LNCAP (cell line): ENCODE measurements around the gene MTERF4.

Source experiments
- TF ChIP-seq, protein P1 (sequence below): fragments of 450-650 bp; IDR thresholded peaks from 2 replicates; pipeline ENCODE4 v1.5.1; 2017; ENCODE audit warnings: mild to moderate bottlenecking

MTERF4 gene

GRCh38 chr2:241132538-241133435 lies 30.7 kb upstream of the MTERF4 start:
- TF ChIP-seq, protein P1, sequence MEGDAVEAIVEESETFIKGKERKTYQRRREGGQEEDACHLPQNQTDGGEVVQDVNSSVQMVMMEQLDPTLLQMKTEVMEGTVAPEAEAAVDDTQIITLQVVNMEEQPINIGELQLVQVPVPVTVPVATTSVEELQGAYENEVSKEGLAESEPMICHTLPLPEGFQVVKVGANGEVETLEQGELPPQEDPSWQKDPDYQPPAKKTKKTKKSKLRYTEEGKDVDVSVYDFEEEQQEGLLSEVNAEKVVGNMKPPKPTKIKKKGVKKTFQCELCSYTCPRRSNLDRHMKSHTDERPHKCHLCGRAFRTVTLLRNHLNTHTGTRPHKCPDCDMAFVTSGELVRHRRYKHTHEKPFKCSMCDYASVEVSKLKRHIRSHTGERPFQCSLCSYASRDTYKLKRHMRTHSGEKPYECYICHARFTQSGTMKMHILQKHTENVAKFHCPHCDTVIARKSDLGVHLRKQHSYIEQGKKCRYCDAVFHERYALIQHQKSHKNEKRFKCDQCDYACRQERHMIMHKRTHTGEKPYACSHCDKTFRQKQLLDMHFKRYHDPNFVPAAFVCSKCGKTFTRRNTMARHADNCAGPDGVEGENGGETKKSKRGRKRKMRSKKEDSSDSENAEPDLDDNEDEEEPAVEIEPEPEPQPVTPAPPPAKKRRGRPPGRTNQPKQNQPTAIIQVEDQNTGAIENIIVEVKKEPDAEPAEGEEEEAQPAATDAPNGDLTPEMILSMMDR: no peak

DNA sequence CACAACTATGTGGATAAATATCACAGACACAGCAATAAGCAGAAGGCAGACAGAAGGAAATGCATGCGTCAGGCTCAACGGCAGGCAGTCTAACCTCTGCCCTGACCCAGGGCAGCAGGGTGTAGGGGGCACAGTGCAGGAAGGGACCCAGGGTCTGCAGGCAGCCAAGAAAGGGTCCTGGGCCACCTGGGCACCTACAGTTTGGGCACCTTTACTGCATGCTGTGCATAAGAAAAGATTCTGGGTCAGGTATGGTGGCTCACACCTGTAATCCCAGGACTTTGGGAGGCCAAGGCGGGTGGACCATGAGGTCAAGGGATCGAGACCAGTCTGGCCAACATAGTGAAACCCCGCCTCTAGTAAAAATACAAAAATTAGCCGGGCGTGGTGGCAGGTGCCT lies 29.4 kb upstream of the MTERF4 start:
- TF ChIP-seq, protein P1: no peak

- TF ChIP-seq, protein P1: no peak
Observed at GRCh38 chr2:241130316-241130715, 28.2 kb upstream of the MTERF4 start.

DNA sequence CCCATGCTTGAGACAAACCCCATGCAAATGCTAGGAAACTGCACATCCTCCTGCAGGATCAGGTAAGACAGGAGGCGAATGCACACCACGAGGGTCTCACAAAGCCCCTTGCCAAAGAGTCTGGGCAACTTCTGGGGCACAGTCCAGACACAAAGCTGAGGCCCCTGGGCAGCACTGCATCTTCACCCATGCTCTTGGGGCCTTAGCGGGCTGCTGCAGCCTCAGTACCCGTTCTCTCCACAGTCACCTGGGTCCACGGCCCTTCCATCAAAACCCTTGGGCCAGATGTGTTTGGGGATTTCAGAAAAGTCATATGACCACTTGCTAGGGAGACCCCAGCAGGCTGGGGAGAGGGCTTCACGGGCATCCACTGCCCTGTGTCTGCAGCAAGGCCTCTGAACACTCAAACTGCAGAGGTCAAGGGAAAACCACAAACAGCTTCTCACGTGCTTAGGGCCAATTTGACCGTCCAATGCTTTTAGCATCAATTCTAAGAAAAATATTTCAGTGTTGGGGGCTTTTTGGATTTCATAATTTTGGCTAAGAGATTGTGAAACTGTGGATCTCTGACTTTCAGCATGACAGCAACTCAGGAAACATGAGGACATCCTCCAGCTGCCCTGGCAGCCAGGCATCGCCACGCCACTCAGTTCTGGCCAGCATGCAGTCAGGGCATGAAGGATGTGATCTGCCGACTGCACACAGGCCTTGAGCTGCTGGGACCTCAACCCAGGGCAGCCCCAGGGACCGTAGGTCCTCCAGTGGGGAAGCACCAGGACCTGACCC lies 27.2 kb upstream of the MTERF4 start:
- TF ChIP-seq, protein P1: no peak

GRCh38 chr2:241128266-241128665 lies 26.2 kb upstream of the MTERF4 start:
- TF ChIP-seq, protein P1: no peak

GRCh38 chr2:241126771-241127202 lies 24.7 kb upstream of the MTERF4 start:
- TF ChIP-seq, protein P1: no peak

GRCh38 chr2:241126201-241126611 lies 24.1 kb upstream of the MTERF4 start:
- TF ChIP-seq, protein P1: no peak
